Measurements from ENCODE around the gene CAPRIN1. TPM values are rescaled to one million over a fixed set of nuclear protein-coding genes. Genes with fewer than 3 reads are reported as not detected.

Gene CAPRIN1
- total and polyA plus RNA-seq, 2 donors (not counting 3 experiments of a cell fraction or from before 2014, with no cell fraction given), result 138 to 279 TPM

- Histone ChIP-seq H3K4me2 (ENCODE audit: insufficient read depth, low read length) (no peak overlapping the region), H3K36me3 (ENCODE audit: control insufficient read depth in 2 of 2, extremely low read depth in 1 of 2, insufficient read depth in 2 of 2, low read length in 2 of 2) (no peaks in the 10 kb centered on the region), H4K20me1 (replicated peaks; ENCODE audit: control insufficient read depth, extremely low read depth, insufficient read depth, low read length) (no peaks in the 10 kb centered on the region), H3K79me2 (ENCODE audit: control insufficient read depth, insufficient read depth, low read length) (no peaks in the 10 kb centered on the region), H2AFZ (ENCODE audit: low read depth, low read length) (no peak overlapping the region), H3K9ac (replicated peaks; ENCODE audit: extremely low read depth, insufficient read depth, low read length) (no peak overlapping the region), H3K4me3 (replicated peaks in 1 of 3; ENCODE audit: insufficient read depth in 1 of 3, low read depth in 1 of 3, low read length in 3 of 3) (no peak overlapping the region), H3K9me3 (replicated peaks; ENCODE audit: control insufficient read depth, insufficient read depth, low read length) (no peaks in the 10 kb centered on the region), H3K27me3 (ENCODE audit: control insufficient read depth in 2 of 2, insufficient read depth in 2 of 2, low read length in 2 of 2) (peaks cover 2 to 5% of the 10 kb centered on the region in 2 experiments), H3K4me1 (ENCODE audit: control insufficient read depth, extremely low read depth, insufficient read depth, low read length) (no peaks in the 10 kb centered on the region), H3K27ac (ENCODE audit: insufficient read depth, low read depth, low read length) (no peak overlapping the region), H3K9me1 (replicated peaks; ENCODE audit: control insufficient read depth, extremely low read depth, insufficient read depth, low read length) (no peaks in the 10 kb centered on the region)
- POLR2A ChIA-PET, result no interaction called here
- intact Hi-C loops (cut with micrococcal nuclease) (no loop called here), dilution Hi-C loops (cut with MboI; ENCODE audit: extremely low pct_ligation_motif_present, low sequenced_read_pairs) (no loop called here)
- BruUV-seq (replicated peaks), result no TSS peak
- no peak for FAIRE-seq
- CTCF ChIA-PET, result interaction anchor here (2.0 kb wide), 1 partner anchor 10 kb away, joined by 7 read pairs; no protein-coding TSS in a partner anchor
- TF ChIP-seq FOS (IDR thresholded peaks at IDR 0.05; ENCODE audit: borderline replicate concordance, insufficient read depth, low read length) (no peak), POLR2AphosphoS5 (IDR thresholded peaks at IDR 0.05; ENCODE audit: insufficient read depth, low read depth, low read length) (no peak), MYC (IDR thresholded peaks at IDR 0.05; ENCODE audit: low read depth, low read length) (no peak), POLR2A (IDR thresholded peaks at IDR 0.05; ENCODE audit: low read depth, low read length) (no peak), GATA2 (IDR thresholded peaks at IDR 0.05; ENCODE audit: insufficient read depth, insufficient read length, low read depth, low read length) (no peak), EZH2 (IDR thresholded peaks at IDR 0.05; ENCODE audit: borderline replicate concordance, low read depth, low read length, severe bottlenecking) (no peak), JUN (IDR thresholded peaks at IDR 0.05; ENCODE audit: borderline replicate concordance, insufficient read depth, insufficient read length, low read depth) (no peak)
- TF ChIP-seq, protein P1, sequence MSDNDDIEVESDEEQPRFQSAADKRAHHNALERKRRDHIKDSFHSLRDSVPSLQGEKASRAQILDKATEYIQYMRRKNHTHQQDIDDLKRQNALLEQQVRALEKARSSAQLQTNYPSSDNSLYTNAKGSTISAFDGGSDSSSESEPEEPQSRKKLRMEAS (IDR thresholded peaks at IDR 0.05; ENCODE audit: insufficient read depth, insufficient read length), result no peak
- TF ChIP-seq, protein P2, sequence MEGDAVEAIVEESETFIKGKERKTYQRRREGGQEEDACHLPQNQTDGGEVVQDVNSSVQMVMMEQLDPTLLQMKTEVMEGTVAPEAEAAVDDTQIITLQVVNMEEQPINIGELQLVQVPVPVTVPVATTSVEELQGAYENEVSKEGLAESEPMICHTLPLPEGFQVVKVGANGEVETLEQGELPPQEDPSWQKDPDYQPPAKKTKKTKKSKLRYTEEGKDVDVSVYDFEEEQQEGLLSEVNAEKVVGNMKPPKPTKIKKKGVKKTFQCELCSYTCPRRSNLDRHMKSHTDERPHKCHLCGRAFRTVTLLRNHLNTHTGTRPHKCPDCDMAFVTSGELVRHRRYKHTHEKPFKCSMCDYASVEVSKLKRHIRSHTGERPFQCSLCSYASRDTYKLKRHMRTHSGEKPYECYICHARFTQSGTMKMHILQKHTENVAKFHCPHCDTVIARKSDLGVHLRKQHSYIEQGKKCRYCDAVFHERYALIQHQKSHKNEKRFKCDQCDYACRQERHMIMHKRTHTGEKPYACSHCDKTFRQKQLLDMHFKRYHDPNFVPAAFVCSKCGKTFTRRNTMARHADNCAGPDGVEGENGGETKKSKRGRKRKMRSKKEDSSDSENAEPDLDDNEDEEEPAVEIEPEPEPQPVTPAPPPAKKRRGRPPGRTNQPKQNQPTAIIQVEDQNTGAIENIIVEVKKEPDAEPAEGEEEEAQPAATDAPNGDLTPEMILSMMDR (IDR thresholded peaks at IDR 0.05; ENCODE audit: extremely low read depth in 1 of 2, insufficient read depth in 1 of 2, low read depth in 1 of 2, low read length in 2 of 2), result no peak
- DNase-seq (ENCODE audit: low read depth, low spot score), result no peak
Observed at GRCh38 chr11:34028425-34028824, 23.1 kb upstream of the CAPRIN1 start.
